Measurements from ENCODE around the gene LRP1B. TPM values are rescaled to one million over a fixed set of nuclear protein-coding genes. Genes with fewer than 3 reads are reported as not detected.

LRP1B gene
- polyA plus RNA-seq, 1 of the 3 experiments (the other 2 are of a cell fraction) = 0.28 TPM

DNA sequence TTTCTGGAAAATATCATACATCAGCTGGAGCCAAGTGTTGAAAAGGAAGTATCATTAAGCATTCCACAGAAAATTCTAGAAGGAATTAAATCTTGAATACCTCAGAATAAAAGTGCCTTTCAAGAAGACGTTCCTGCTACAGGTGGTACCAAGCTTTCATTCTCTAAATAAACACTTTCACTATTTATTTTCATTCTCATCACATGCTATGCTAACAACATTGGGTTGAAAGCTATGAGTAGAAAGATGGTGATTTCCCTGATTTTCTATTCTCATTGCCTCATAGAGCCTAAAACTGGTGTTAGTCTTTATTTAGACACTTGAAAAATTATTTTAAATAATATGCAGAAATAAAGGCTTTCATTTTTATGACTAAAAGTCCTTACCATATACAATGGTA, 324.7 kb downstream of the LRP1B start (continued):
- TF ChIP-seq, protein P1, sequence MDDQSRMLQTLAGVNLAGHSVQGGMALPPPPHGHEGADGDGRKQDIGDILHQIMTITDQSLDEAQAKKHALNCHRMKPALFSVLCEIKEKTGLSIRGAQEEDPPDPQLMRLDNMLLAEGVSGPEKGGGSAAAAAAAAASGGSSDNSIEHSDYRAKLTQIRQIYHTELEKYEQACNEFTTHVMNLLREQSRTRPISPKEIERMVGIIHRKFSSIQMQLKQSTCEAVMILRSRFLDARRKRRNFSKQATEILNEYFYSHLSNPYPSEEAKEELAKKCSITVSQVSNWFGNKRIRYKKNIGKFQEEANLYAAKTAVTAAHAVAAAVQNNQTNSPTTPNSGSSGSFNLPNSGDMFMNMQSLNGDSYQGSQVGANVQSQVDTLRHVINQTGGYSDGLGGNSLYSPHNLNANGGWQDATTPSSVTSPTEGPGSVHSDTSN (IDR thresholded peaks at IDR 0.05) = no peak
- TF ChIP-seq EP300 (IDR thresholded peaks at IDR 0.05; ENCODE audit: borderline replicate concordance in 1 of 2, low read depth in 1 of 2, low read length in 1 of 2) = no peak

- TF ChIP-seq TAF1 (IDR thresholded peaks at IDR 0.05; ENCODE audit: borderline replicate concordance, low read depth, low read length) (no peak), SIN3A (IDR thresholded peaks at IDR 0.05; ENCODE audit: borderline replicate concordance, low read depth, low read length) (no peak), ELF1 (IDR thresholded peaks at IDR 0.05) (no peak), MEF2A (IDR thresholded peaks at IDR 0.05; ENCODE audit: borderline replicate concordance, low read depth) (no peak), RFX5 (IDR thresholded peaks at IDR 0.05; ENCODE audit: low read length) (no peak), TEAD4 (IDR thresholded peaks at IDR 0.05; ENCODE audit: borderline replicate concordance, insufficient read depth) (no peak), GATA2 (CRISPR knock-in tag; IDR thresholded peaks at IDR 0.05) (no peak), TCF12 (IDR thresholded peaks at IDR 0.05) (no peak), FOXM1 (IDR thresholded peaks at IDR 0.05; ENCODE audit: low read depth) (no peak), MXI1 (IDR thresholded peaks at IDR 0.05; ENCODE audit: low read depth, low read length) (no peak), CTCF (IDR thresholded peaks at IDR 0.05) (no peak)
- CTCF ChIA-PET = no interaction called here
- Histone ChIP-seq H3K4me1 (ENCODE audit: control insufficient read depth in 1 of 2, insufficient read depth in 2 of 2, low read depth in 1 of 2, low read length in 1 of 2) (no peaks in the 10 kb centered on the region), H3K79me2 (ENCODE audit: insufficient read depth) (no peaks in the 10 kb centered on the region), H3K9ac (no peak overlapping the region), H3K4me3 (ENCODE audit: low read depth in 2 of 2, low read length in 1 of 2) (no peak overlapping the region), H4K20me1 (ENCODE audit: insufficient read depth) (no peaks in the 10 kb centered on the region), H3K4me2 (no peak overlapping the region), H3K9me3 (no peaks in the 10 kb centered on the region), H3F3A (replicated peaks; ENCODE audit: insufficient read depth) (no peaks in the 10 kb centered on the region), H3K9me2 (no peaks in the 10 kb centered on the region), H2AFZ (ENCODE audit: low read depth) (no peak overlapping the region), H3K27me3 (ENCODE audit: insufficient read depth) (no peaks in the 10 kb centered on the region), H3K36me3 (replicated peaks in 1 of 2; ENCODE audit: control insufficient read depth in 1 of 2, insufficient read depth in 2 of 2, low read length in 1 of 2) (no peaks in the 10 kb centered on the region), H3K27ac (ENCODE audit: low read depth in 2 of 2, low read length in 1 of 2) (no peak overlapping the region)
- POLR2A ChIA-PET = no interaction called here
- DNase-seq = no peak
- WGBS (ENCODE audit: low lambda C conversion rate) = 90% methylated on average over 3 of the region's 3 CpGs
These were observed 325.5 kb downstream of the LRP1B start for GRCh38 chr2:141805302-141805701.

- TF ChIP-seq FOXJ3 (CRISPR knock-in tag; IDR thresholded peaks at IDR 0.05) = no peak
- no peak for TF ChIP-seq FOXM1 (IDR thresholded peaks at IDR 0.05; ENCODE audit: low read depth)
- no peak for TF ChIP-seq ELF1 (IDR thresholded peaks at IDR 0.05)
- TF ChIP-seq CTCF (IDR thresholded peaks at IDR 0.05) = no peak
- no peak for TF ChIP-seq GATA2 (CRISPR knock-in tag; IDR thresholded peaks at IDR 0.05)
- TF ChIP-seq RFX5 (IDR thresholded peaks at IDR 0.05; ENCODE audit: low read length) = no peak
- TF ChIP-seq, protein P2, sequence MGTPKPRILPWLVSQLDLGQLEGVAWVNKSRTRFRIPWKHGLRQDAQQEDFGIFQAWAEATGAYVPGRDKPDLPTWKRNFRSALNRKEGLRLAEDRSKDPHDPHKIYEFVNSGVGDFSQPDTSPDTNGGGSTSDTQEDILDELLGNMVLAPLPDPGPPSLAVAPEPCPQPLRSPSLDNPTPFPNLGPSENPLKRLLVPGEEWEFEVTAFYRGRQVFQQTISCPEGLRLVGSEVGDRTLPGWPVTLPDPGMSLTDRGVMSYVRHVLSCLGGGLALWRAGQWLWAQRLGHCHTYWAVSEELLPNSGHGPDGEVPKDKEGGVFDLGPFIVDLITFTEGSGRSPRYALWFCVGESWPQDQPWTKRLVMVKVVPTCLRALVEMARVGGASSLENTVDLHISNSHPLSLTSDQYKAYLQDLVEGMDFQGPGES (IDR thresholded peaks at IDR 0.05; ENCODE audit: low read depth, low read length) = no peak
- no peak for TF ChIP-seq NFIC (IDR thresholded peaks at IDR 0.05; ENCODE audit: borderline replicate concordance)
- no peak for TF ChIP-seq YY1 (IDR thresholded peaks at IDR 0.05; ENCODE audit: low read depth)
- no peak for TF ChIP-seq USF1 (IDR thresholded peaks at IDR 0.05; ENCODE audit: borderline replicate concordance, low read depth)
- no peak for TF ChIP-seq MEF2A (IDR thresholded peaks at IDR 0.05; ENCODE audit: borderline replicate concordance, low read depth)
- no peak for TF ChIP-seq TCF12 (IDR thresholded peaks at IDR 0.05)
- no peak for TF ChIP-seq SMC3 (IDR thresholded peaks at IDR 0.05; ENCODE audit: low read depth, low read length)
- Histone ChIP-seq H2AFZ (ENCODE audit: low read depth) (no peak overlapping the region), H3K27ac (ENCODE audit: low read depth in 2 of 2, low read length in 1 of 2) (no peak overlapping the region)
These were observed 334.4 kb downstream of the LRP1B start for GRCh38 chr2:141796449-141796848.

More at GRCh38 chr2:141796449-141796848, 334.4 kb downstream of the LRP1B start:
- no peaks in the 10 kb centered on the region for H4K20me1 ChIP-seq (ENCODE audit: insufficient read depth)
- no peak overlapping the region for H3K4me3 ChIP-seq (ENCODE audit: low read depth in 2 of 2, low read length in 1 of 2)
- no peaks in the 10 kb centered on the region for H3K27me3 ChIP-seq (ENCODE audit: insufficient read depth)
- H3K36me3 ChIP-seq (replicated peaks in 1 of 2; ENCODE audit: control insufficient read depth in 1 of 2, insufficient read depth in 2 of 2, low read length in 1 of 2) = no peaks in the 10 kb centered on the region
- no peak for DNase-seq
- no peaks in the 10 kb centered on the region for H3K9me3 ChIP-seq
- ChIA-PET POLR2A (no interaction called here), CTCF (no interaction called here)
- H3K79me2 ChIP-seq (ENCODE audit: insufficient read depth) = no peaks in the 10 kb centered on the region
- no peaks in the 10 kb centered on the region for H3K4me1 ChIP-seq (ENCODE audit: control insufficient read depth in 1 of 2, insufficient read depth in 2 of 2, low read depth in 1 of 2, low read length in 1 of 2)
- H3F3A ChIP-seq (replicated peaks; ENCODE audit: insufficient read depth) = no peaks in the 10 kb centered on the region
- H3K9ac ChIP-seq = no peak overlapping the region
- no peaks in the 10 kb centered on the region for H3K9me2 ChIP-seq
- H3K4me2 ChIP-seq = no peak overlapping the region
